ENCODE results near the gene TBATA.

TBATA gene

GRCh38 chr10:70776455-70777005, 8.6 kb downstream of the TBATA start:
- TF ChIP-seq, protein P1, sequence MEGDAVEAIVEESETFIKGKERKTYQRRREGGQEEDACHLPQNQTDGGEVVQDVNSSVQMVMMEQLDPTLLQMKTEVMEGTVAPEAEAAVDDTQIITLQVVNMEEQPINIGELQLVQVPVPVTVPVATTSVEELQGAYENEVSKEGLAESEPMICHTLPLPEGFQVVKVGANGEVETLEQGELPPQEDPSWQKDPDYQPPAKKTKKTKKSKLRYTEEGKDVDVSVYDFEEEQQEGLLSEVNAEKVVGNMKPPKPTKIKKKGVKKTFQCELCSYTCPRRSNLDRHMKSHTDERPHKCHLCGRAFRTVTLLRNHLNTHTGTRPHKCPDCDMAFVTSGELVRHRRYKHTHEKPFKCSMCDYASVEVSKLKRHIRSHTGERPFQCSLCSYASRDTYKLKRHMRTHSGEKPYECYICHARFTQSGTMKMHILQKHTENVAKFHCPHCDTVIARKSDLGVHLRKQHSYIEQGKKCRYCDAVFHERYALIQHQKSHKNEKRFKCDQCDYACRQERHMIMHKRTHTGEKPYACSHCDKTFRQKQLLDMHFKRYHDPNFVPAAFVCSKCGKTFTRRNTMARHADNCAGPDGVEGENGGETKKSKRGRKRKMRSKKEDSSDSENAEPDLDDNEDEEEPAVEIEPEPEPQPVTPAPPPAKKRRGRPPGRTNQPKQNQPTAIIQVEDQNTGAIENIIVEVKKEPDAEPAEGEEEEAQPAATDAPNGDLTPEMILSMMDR (IDR thresholded peaks at IDR 0.05; ENCODE audit: control insufficient read depth, insufficient read depth, low read depth, low read length, missing control alignments): no peak
- no peak overlapping the region for H3K4me3 ChIP-seq (ENCODE audit: control insufficient read depth, low read depth, low read length)
- no peak for DNase-seq (ENCODE audit: low read depth)

- no peak overlapping the region for H3K4me3 ChIP-seq (ENCODE audit: control insufficient read depth, low read depth, low read length)
- DNase-seq (ENCODE audit: low read depth): no peak
- TF ChIP-seq, protein P1 (IDR thresholded peaks at IDR 0.05; ENCODE audit: control insufficient read depth, insufficient read depth, low read depth, low read length, missing control alignments): no peak
Measured at GRCh38 chr10:70775679-70776454, 9.3 kb downstream of the TBATA start.

DNA sequence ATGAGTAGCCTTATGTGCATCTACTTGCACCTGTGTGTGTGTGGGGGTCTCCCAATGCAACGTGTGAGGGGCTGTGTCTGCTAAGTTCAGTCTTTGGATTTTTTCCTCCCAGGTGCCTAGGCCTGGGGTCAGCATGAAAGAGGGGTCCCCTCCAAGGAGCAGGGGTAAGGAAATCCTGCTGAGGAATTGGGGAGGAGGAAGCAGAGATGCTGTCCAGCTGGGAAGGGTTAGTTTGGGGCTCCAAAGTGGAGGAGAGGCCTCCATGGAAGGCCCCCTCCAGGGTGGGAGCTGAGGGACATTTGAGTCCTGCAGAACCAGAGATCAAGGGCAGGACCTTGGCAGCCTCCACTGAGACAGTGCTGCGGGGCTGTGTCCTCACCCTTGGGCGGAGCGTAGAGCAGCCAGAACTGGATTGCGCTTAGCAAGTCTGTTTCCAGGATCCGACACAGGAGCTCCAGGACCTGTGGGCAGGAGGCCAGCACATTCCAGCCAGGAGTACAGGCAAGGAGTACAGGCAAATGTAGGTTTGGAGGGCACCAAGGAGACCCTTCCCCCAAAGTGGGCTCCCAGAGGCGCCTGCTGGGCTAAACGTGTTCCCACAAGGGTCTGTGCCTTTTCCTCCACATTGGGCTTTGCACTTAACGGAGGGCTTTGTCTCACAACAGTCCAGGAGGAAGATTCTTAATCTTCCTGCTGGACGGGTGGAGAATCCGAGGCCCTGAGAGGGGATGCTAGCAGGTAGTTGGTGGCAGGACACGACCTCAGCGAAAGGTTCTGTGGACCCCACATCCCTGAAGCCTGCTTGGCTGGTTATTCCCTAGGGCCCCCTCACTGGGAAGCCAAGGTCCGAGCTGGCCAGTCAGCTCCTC, 10.1 kb downstream of the TBATA start:
- TF ChIP-seq, protein P1 (IDR thresholded peaks at IDR 0.05; ENCODE audit: control insufficient read depth, insufficient read depth, low read depth, low read length, missing control alignments): no peak
- no peak overlapping the region for H3K4me3 ChIP-seq (ENCODE audit: control insufficient read depth, low read depth, low read length)
- DNase-seq (ENCODE audit: low read depth): no peak

DNA sequence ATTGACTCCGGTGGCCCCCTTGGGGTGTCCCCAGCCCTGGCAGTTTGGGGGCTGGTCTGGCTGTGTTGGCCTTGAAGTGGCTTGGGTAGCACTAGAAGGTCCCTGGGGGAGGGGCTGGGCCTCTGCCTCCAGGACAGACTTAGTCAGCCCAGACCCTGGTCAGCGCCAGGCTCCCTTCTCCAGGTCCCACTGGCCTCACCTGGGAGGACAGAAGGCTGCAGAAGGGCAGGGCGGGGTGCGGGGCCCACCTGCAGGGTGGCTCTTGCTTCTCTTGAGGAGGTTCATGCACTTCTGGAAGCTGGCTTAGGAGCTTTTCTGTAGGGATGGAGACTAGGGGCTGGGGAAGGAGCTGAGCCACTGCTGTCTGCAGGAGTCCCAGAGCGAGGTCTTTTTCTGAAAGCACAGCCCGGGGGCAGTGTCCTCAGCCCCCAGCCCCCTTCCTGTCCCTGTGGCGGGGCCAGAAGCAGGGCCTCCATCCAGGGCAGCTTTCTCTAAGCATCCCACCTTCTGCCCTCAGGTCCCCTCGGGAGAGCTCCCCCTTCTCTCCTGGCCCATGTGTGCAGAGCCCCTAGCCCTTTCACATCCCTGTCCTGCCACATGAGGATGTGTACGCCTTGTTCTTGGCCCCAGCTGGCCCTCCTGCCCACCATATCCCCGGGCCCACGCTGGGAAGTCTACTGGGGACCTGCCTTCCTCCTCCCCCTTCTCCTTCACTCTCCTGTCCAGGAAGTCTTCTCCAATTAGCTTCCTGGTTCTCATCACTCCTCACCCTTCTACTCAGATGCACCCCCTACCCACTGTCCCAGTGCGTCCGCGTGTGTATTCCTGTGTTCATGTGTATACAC, 11.0 kb downstream of the TBATA start:
- TF ChIP-seq, protein P1 (IDR thresholded peaks at IDR 0.05; ENCODE audit: control insufficient read depth, insufficient read depth, low read depth, low read length, missing control alignments): no peak
- no peak overlapping the region for H3K4me3 ChIP-seq (ENCODE audit: control insufficient read depth, low read depth, low read length)
- DNase-seq (ENCODE audit: low read depth): no peak

- DNase-seq (ENCODE audit: low read depth): no peak
- no peak overlapping the region for H3K4me3 ChIP-seq (ENCODE audit: control insufficient read depth, low read depth, low read length)
- TF ChIP-seq, protein P1 (IDR thresholded peaks at IDR 0.05; ENCODE audit: control insufficient read depth, insufficient read depth, low read depth, low read length, missing control alignments): no peak
Measured at GRCh38 chr10:70773461-70773860, 11.7 kb downstream of the TBATA start.

DNA sequence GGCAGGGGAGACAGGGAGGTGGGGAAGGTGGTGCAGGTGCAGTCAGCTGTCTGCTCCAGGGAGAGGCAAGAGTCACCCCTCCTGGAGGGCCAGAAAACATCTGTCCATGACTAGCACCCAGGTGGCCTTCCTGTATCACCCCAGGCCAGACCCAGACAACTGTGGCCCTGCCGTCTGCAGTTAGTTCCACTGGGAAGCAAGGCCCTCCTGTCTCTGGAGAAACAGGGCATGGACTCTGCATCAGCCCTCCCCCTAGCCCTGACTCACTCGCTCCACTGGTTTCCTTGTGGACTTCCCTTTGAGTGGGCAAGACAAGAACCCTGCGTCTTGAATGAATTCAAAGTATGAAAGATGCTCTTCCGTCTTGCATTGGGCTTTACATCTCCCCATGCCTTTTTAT, 12.6 kb downstream of the TBATA start:
- DNase-seq (ENCODE audit: low read depth): no peak
- no peak overlapping the region for H3K4me3 ChIP-seq (ENCODE audit: control insufficient read depth, low read depth, low read length)

More for the DNA sequence above, 12.6 kb downstream of the TBATA start:
- TF ChIP-seq, protein P1 (IDR thresholded peaks at IDR 0.05; ENCODE audit: control insufficient read depth, insufficient read depth, low read depth, low read length, missing control alignments): no peak

All from AG09309 (cell line).